ENCODE measurements around the gene WBP2NL.
"Not testable (repeated sequence)": the region's sequence is repeated elsewhere in the genome, so short reads cannot be mapped to it uniquely, and the experiment has no call there.

WBP2NL gene

GRCh38 chr22:42064629-42065028, 66.0 kb downstream of the WBP2NL start:
- H3K79me2 ChIP-seq (ENCODE audit: control insufficient read depth, insufficient read depth, low read length, unreplicated experiment), result no peaks in the 10 kb centered on the region
- no peak overlapping the region for H2AFZ ChIP-seq (ENCODE audit: low read length, unreplicated experiment)
- no peak overlapping the region for H3K4me3 ChIP-seq (ENCODE audit: low read depth, low read length)
- no peak overlapping the region for H3K27ac ChIP-seq (ENCODE audit: low read depth, low read length)
- H3K4me1 ChIP-seq (ENCODE audit: control insufficient read depth, insufficient read depth, low read length, unreplicated experiment), result no peaks in the 10 kb centered on the region
- peaks cover 5% of the 10 kb centered on the region; the same call in 1 of the 2 replicates for H3K36me3 ChIP-seq (ENCODE audit: insufficient read depth, low read length)
- H3K27me3 ChIP-seq (ENCODE audit: insufficient read depth, low read length), result no peaks in the 10 kb centered on the region

GRCh38 chr22:42065438-42066125, 67.0 kb downstream of the WBP2NL start:
- Histone ChIP-seq H3K27ac (ENCODE audit: low read depth, low read length) (no peak overlapping the region), H3K27me3 (ENCODE audit: insufficient read depth, low read length) (no peaks in the 10 kb centered on the region), H3K79me2 (ENCODE audit: control insufficient read depth, insufficient read depth, low read length, unreplicated experiment) (no peaks in the 10 kb centered on the region), H3K4me3 (ENCODE audit: low read depth, low read length) (no peak overlapping the region), H3K36me3 (ENCODE audit: insufficient read depth, low read length) (no peaks in the 10 kb centered on the region), H3K4me1 (ENCODE audit: control insufficient read depth, insufficient read depth, low read length, unreplicated experiment) (no peaks in the 10 kb centered on the region), H2AFZ (ENCODE audit: low read length, unreplicated experiment) (no peak overlapping the region)

- no peaks in the 10 kb centered on the region for H3K27me3 ChIP-seq (ENCODE audit: insufficient read depth, low read length)
- H3K36me3 ChIP-seq (ENCODE audit: insufficient read depth, low read length), result no peaks in the 10 kb centered on the region
- no peak overlapping the region for H3K4me3 ChIP-seq (ENCODE audit: low read depth, low read length)
- H2AFZ ChIP-seq (ENCODE audit: low read length, unreplicated experiment), result no peak overlapping the region
- H3K27ac ChIP-seq (ENCODE audit: low read depth, low read length), result no peak overlapping the region
- H3K4me1 ChIP-seq (ENCODE audit: control insufficient read depth, insufficient read depth, low read length, unreplicated experiment), result peaks cover 1% of the 10 kb centered on the region
- H3K79me2 ChIP-seq (ENCODE audit: control insufficient read depth, insufficient read depth, low read length, unreplicated experiment), result no peaks in the 10 kb centered on the region
Observed at GRCh38 chr22:42066126-42066761, 67.7 kb downstream of the WBP2NL start.

- Histone ChIP-seq H3K79me2 (ENCODE audit: control insufficient read depth, insufficient read depth, low read length, unreplicated experiment) (no peaks in the 10 kb centered on the region), H3K4me1 (ENCODE audit: control insufficient read depth, insufficient read depth, low read length, unreplicated experiment) (peaks cover 7% of the 10 kb centered on the region), H3K4me3 (ENCODE audit: low read depth, low read length) (no peak overlapping the region), H3K27me3 (ENCODE audit: insufficient read depth, low read length) (no peaks in the 10 kb centered on the region), H2AFZ (ENCODE audit: low read length, unreplicated experiment) (no peak overlapping the region), H3K36me3 (ENCODE audit: insufficient read depth, low read length) (no peaks in the 10 kb centered on the region), H3K27ac (ENCODE audit: low read depth, low read length) (no peak overlapping the region)
Observed at GRCh38 chr22:42066937-42067336, 68.3 kb downstream of the WBP2NL start.

- H3K27ac ChIP-seq (ENCODE audit: low read depth, low read length), result no peak overlapping the region
- H3K4me1 ChIP-seq (ENCODE audit: control insufficient read depth, insufficient read depth, low read length, unreplicated experiment), result peaks cover 7% of the 10 kb centered on the region
- H3K4me3 ChIP-seq (ENCODE audit: low read depth, low read length), result no peak overlapping the region
- H2AFZ ChIP-seq (ENCODE audit: low read length, unreplicated experiment), result no peak overlapping the region
- no peaks in the 10 kb centered on the region for H3K79me2 ChIP-seq (ENCODE audit: control insufficient read depth, insufficient read depth, low read length, unreplicated experiment)
- H3K27me3 ChIP-seq (ENCODE audit: insufficient read depth, low read length), result no peaks in the 10 kb centered on the region
- no peaks in the 10 kb centered on the region for H3K36me3 ChIP-seq (ENCODE audit: insufficient read depth, low read length)
Observed at GRCh38 chr22:42067671-42068251, 69.2 kb downstream of the WBP2NL start.

GRCh38 chr22:42068291-42068690, 69.7 kb downstream of the WBP2NL start:
- Histone ChIP-seq H3K36me3 (ENCODE audit: insufficient read depth, low read length) (no peaks in the 10 kb centered on the region), H3K27me3 (ENCODE audit: insufficient read depth, low read length) (no peaks in the 10 kb centered on the region)

GRCh38 chr22:42069801-42070516, 71.4 kb downstream of the WBP2NL start:
- H3K27ac ChIP-seq (ENCODE audit: low read depth, low read length), result peak overlapping the region; percentile 42
- peak overlapping the region; percentile 74 for H3K4me3 ChIP-seq (ENCODE audit: low read depth, low read length)
- H3K36me3 ChIP-seq (ENCODE audit: insufficient read depth, low read length), result no peaks in the 10 kb centered on the region
- H2AFZ ChIP-seq (ENCODE audit: low read length, unreplicated experiment), result peak overlapping the region; percentile 20
- peaks cover 16% of the 10 kb centered on the region for H3K4me1 ChIP-seq (ENCODE audit: control insufficient read depth, insufficient read depth, low read length, unreplicated experiment)
- peaks cover 17% of the 10 kb centered on the region for H3K79me2 ChIP-seq (ENCODE audit: control insufficient read depth, insufficient read depth, low read length, unreplicated experiment)
- no peaks in the 10 kb centered on the region for H3K27me3 ChIP-seq (ENCODE audit: insufficient read depth, low read length)

More at GRCh38 chr22:42068291-42068690, 69.7 kb downstream of the WBP2NL start:
- Histone ChIP-seq H3K4me1 (ENCODE audit: control insufficient read depth, insufficient read depth, low read length, unreplicated experiment) (peaks cover 10% of the 10 kb centered on the region), H3K27ac (ENCODE audit: low read depth, low read length) (no peak overlapping the region), H3K79me2 (ENCODE audit: control insufficient read depth, insufficient read depth, low read length, unreplicated experiment) (peaks cover 2% of the 10 kb centered on the region), H3K4me3 (ENCODE audit: low read depth, low read length) (no peak overlapping the region), H2AFZ (ENCODE audit: low read length, unreplicated experiment) (no peak overlapping the region)

- peaks cover 24% of the 10 kb centered on the region for H3K79me2 ChIP-seq (ENCODE audit: control insufficient read depth, insufficient read depth, low read length, unreplicated experiment)
- peaks cover 19% of the 10 kb centered on the region for H3K4me1 ChIP-seq (ENCODE audit: control insufficient read depth, insufficient read depth, low read length, unreplicated experiment)
- H3K27me3 ChIP-seq (ENCODE audit: insufficient read depth, low read length), result no peaks in the 10 kb centered on the region
- no peaks in the 10 kb centered on the region; the same call in 1 of the 2 replicates for H3K36me3 ChIP-seq (ENCODE audit: insufficient read depth, low read length)
- H3K4me3 ChIP-seq (ENCODE audit: low read depth, low read length), result peak within 1 kb of the TSS; percentile 74
- H3K27ac ChIP-seq (ENCODE audit: low read depth, low read length), result peak within 1 kb of the TSS; percentile 42
- H2AFZ ChIP-seq (ENCODE audit: low read length, unreplicated experiment), result peak within 1 kb of the TSS; percentile 20
Observed at GRCh38 chr22:42070517-42071422, 72.2 kb downstream of the WBP2NL start, which contains the start of gene NAGA. Gene NAGA (minus strand): TSS chr22:42070812. CDS start chr22:42070297, 515 bp downstream.

GRCh38 chr22:42071508-42071907, 72.9 kb downstream of the WBP2NL start:
- H3K27me3 ChIP-seq (ENCODE audit: insufficient read depth, low read length); H3K36me3 ChIP-seq (ENCODE audit: insufficient read depth, low read length); H2AFZ ChIP-seq (ENCODE audit: low read length, unreplicated experiment): not testable (repeated sequence)
- Histone ChIP-seq H3K79me2 (ENCODE audit: control insufficient read depth, insufficient read depth, low read length, unreplicated experiment) (peaks cover 24% of the 10 kb centered on the region), H3K4me3 (ENCODE audit: low read depth, low read length) (peak overlapping the region; percentile 74), H3K27ac (ENCODE audit: low read depth, low read length) (peak overlapping the region; percentile 42; the same call in 1 of the 2 replicates), H3K4me1 (ENCODE audit: control insufficient read depth, insufficient read depth, low read length, unreplicated experiment) (peaks cover 19% of the 10 kb centered on the region)

Measured in ACC112 (cell line).